Measurements from ENCODE around the gene AK5. TPM values are rescaled to one million over a fixed set of nuclear protein-coding genes. Genes with fewer than 3 reads are reported as not detected.

Gene AK5
- total RNA-seq, 4 donors from 2014 or later = not detected

DNA sequence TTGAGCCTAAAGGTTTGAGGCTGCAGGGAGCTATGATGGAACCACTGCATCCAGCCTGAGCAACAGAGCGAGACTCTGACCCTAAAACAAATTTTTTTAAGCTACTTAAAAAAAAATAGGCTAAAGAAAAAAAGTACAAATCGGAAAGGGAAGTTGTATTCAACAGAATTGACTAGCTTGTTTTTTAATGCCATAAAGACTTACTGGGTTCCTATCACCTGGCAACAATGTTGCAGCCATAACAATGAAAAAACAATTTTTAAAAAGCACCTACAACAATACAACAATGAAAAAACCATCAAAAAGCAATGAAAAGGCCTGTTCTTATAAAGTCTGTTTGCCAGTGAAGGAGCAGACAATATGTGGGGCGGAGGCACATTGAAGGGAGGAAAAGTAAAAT is 42.5 kb upstream of the AK5 start:
- H3K4me3 ChIP-seq = no peak overlapping the region
- no peaks in the 10 kb centered on the region for H3K4me1 ChIP-seq
- no peak overlapping the region for H3K27ac ChIP-seq
- DNase-seq = no peak
- 54 to 65% methylated on average over 3 of the region's 3 CpGs for WGBS, 2 donors
- H3K9me3 ChIP-seq = no peaks in the 10 kb centered on the region
- H3K36me3 ChIP-seq = no peaks in the 10 kb centered on the region
- TF ChIP-seq, protein P1, sequence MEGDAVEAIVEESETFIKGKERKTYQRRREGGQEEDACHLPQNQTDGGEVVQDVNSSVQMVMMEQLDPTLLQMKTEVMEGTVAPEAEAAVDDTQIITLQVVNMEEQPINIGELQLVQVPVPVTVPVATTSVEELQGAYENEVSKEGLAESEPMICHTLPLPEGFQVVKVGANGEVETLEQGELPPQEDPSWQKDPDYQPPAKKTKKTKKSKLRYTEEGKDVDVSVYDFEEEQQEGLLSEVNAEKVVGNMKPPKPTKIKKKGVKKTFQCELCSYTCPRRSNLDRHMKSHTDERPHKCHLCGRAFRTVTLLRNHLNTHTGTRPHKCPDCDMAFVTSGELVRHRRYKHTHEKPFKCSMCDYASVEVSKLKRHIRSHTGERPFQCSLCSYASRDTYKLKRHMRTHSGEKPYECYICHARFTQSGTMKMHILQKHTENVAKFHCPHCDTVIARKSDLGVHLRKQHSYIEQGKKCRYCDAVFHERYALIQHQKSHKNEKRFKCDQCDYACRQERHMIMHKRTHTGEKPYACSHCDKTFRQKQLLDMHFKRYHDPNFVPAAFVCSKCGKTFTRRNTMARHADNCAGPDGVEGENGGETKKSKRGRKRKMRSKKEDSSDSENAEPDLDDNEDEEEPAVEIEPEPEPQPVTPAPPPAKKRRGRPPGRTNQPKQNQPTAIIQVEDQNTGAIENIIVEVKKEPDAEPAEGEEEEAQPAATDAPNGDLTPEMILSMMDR (IDR thresholded peaks at IDR 0.05) = no peak
- TF ChIP-seq POLR2A (IDR thresholded peaks at IDR 0.05) = no peak
- no peaks in the 10 kb centered on the region for H3K27me3 ChIP-seq
- intact Hi-C loops (cut with DNase I) = no loop called here

DNA sequence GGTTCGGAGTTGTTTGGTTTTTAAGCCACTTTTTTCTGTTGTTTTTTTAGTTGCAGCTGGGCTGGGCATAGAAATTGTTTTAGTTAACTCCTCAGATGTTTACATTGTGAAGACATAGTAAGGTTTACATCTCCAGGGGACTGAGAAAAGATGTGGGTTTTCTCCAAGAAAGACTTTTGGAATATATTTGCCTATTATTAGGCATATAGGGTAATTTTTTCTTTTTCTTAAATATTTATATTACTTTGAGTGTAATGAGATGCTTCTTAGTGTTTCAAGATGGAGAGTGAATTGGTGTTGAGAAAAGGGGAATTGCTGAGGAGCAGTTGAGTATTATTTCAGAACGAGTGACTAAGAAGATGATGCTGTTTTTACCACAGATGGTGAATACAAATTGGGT is 36.0 kb upstream of the AK5 start:
- Histone ChIP-seq H3K9me3 (peaks cover 0 to 13% (median 0%) of the 10 kb centered on the region in 3 donors), H3K4me3 (no peak overlapping the region), H3K27ac (no peak overlapping the region), H3K4me1 (no peaks in the 10 kb centered on the region), H3K27me3 (no peaks in the 10 kb centered on the region), H3K36me3 (no peaks in the 10 kb centered on the region)
- WGBS, 2 donors = 46 to 57% methylated on average over 2 of the region's 2 CpGs
- intact Hi-C loops (cut with DNase I) = no loop called here
- no peak for DNase-seq
- no peak for TF ChIP-seq POLR2A (IDR thresholded peaks at IDR 0.05)
- TF ChIP-seq, protein P1 (IDR thresholded peaks at IDR 0.05) = no peak

DNA sequence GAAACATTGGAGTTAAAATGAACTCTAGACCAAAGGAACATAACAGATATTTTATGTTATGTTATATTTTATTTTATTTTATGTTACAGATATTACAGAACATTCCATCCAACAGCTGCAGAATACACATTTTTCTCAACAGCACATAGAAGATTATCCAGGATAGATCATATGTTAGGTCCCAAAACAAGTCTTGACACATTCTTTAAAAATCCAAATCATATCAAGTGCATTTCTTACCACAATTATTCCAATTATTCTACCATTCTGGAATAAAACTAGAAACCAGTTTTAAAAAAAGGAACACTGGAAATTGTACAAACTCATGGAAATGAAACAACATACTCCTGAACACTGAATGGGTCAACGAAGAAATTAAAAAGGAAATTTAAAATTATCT is 31.7 kb upstream of the AK5 start:
- no peak for DNase-seq
- Histone ChIP-seq H3K4me3 (no peak overlapping the region), H3K27ac (no peak overlapping the region), H3K36me3 (no peaks in the 10 kb centered on the region), H3K27me3 (no peaks in the 10 kb centered on the region), H3K4me1 (no peaks in the 10 kb centered on the region), H3K9me3 (peaks cover 0 to 17% (median 0%) of the 10 kb centered on the region in 3 donors)
- TF ChIP-seq, protein P1 (IDR thresholded peaks at IDR 0.05) = no peak
- TF ChIP-seq POLR2A (IDR thresholded peaks at IDR 0.05) = no peak
- WGBS, 2 donors = 87% methylated on average over 1 of the region's 1 CpG
- intact Hi-C loops (cut with DNase I) = no loop called here

DNA sequence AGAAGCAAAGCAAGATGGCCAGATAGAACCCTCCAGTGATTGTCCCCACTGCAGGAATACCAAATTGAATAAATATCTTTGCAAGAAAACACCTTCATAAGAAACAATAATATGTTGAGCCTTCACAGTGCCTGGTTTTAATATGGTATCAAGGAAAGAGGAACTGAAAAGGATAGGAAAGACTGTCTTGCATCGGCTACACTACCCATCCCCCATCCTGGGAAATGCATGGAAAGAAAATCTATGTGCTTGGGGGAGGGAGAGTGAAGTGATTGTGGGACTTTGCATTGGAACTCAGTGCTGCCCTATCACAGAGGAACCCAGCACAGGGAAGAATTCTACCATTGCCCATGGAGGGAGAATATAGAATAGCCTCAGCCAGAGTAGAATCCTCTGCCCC is 28.6 kb upstream of the AK5 start:
- Histone ChIP-seq H3K36me3 (no peaks in the 10 kb centered on the region), H3K4me1 (no peaks in the 10 kb centered on the region), H3K27ac (no peak overlapping the region), H3K4me3 (no peak overlapping the region), H3K27me3 (no peaks in the 10 kb centered on the region), H3K9me3 (peaks cover 0 to 11% (median 0%) of the 10 kb centered on the region in 3 donors)
- TF ChIP-seq POLR2A (IDR thresholded peaks at IDR 0.05) = no peak
- TF ChIP-seq, protein P1 (IDR thresholded peaks at IDR 0.05) = no peak
- intact Hi-C loops (cut with DNase I) = no loop called here
- no peak for DNase-seq
- WGBS, 2 donors = 63 to 87% methylated on average over 1 of the region's 1 CpG

DNA sequence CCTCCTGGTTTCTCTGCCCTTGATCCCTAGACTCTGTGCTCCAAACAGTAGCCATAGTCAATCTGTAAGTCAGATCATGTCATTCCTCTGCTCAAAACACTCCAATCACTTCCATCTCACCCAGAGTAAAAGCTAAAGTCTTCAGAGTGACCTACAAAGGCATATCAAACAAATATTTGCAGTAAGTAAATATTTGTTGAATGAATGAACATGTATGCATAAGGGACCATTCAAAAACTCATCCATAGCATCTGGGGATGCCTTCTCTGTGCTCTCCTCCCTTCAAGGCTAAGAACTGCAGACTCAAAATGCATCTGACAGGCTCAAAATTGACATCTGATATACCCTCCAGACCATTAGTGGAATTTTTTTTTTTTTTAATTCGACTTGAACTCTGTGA is 18.1 kb upstream of the AK5 start:
- WGBS, 2 donors = 21 to 60% methylated on average over 1 of the region's 1 CpG
- Histone ChIP-seq H3K9me3 (no peaks in the 10 kb centered on the region), H3K4me1 (no peaks in the 10 kb centered on the region), H3K4me3 (no peak overlapping the region), H3K27me3 (no peaks in the 10 kb centered on the region), H3K36me3 (no peaks in the 10 kb centered on the region), H3K27ac (no peak overlapping the region)
- intact Hi-C loops (cut with DNase I) = no loop called here
- no peak for TF ChIP-seq POLR2A (IDR thresholded peaks at IDR 0.05)
- TF ChIP-seq, protein P1 (IDR thresholded peaks at IDR 0.05) = no peak
- DNase-seq = no peak
